Spinal cord (tissue), 10 donors: ENCODE data around the gene FREM2. TPM values are rescaled to one million over a fixed set of nuclear protein-coding genes. Genes with fewer than 3 reads are reported as not detected.

Experiments
- DNase-seq, 6 donors: peaks; one replicate each; pipeline versions ENCODE4 v3.0.0 to v3.0.0-alpha.2; 2013 to 2015; ENCODE audit warnings: low spot score in 6 of 6, low read depth in 4 of 6
- H3K27ac ChIP-seq: one replicate; pipeline ENCODE4 v1.5.1; 2013; ENCODE audit warnings: low read depth, low read length, control low read depth
- H3K27me3 ChIP-seq: one replicate; pipeline ENCODE4 v1.6.1; 2013; ENCODE audit warnings: low read length; ENCODE audit not compliant: control insufficient read depth, insufficient read depth
- H3K36me3 ChIP-seq: one replicate; pipeline ENCODE4 v1.6.1; 2013; ENCODE audit warnings: low read length; ENCODE audit not compliant: control insufficient read depth, insufficient read depth
- H3K4me1 ChIP-seq: one replicate; pipeline ENCODE4 v1.6.1; 2013; ENCODE audit warnings: low read length; ENCODE audit not compliant: control insufficient read depth, insufficient read depth
- H3K4me3 ChIP-seq: one replicate; pipeline ENCODE4 v1.5.1; 2013; ENCODE audit warnings: low read depth, low read length, control low read depth
- H3K9me3 ChIP-seq: one replicate; pipeline ENCODE4 v1.6.1; 2013; ENCODE audit warnings: low read length; ENCODE audit not compliant: control insufficient read depth, insufficient read depth
- WGBS: methylation state at CpG from one replicate; pipeline ENCODE4 v1.1.5; 2013; ENCODE audit warnings: missing lambda C conversion rate; ENCODE audit not compliant: insufficient coverage; 5-methylcytosine and 5-hydroxymethylcytosine counted together
- polyA plus RNA-seq, 2 donors: library from polyadenylated mRNA; unstranded; fragments of 120-200 nt; gene quantifications; one replicate each; pipeline ENCODE4 v1.2.1, GENCODE V29; 2013; ENCODE audit not compliant: insufficient read length in 2 of 2
- total RNA-seq, 2 donors: library from RNA; depleted of rRNA in 1 of 2; stranded (reverse); fragments of 120-200 nt in 1 of 2; fragments of >200 nt in 1 of 2; gene quantifications; one replicate each; pipeline versions ENCODE4 v1.2.3 to v1.2.4, GENCODE V29; 2013 to 2014
- donor health status: healthy.

FREM2 gene
- total and polyA plus RNA-seq, 4 donors: 2.7 to 16.0 (median 6.4) TPM

GRCh38 chr13:38804061-38804460 lies 117.2 kb downstream of the FREM2 start:
- Histone ChIP-seq H3K27ac (peak overlapping the region; percentile 42), H3K9me3 (peaks cover 11% of the 10 kb centered on the region), H3K4me3 (no peak overlapping the region), H3K36me3 (no peaks in the 10 kb centered on the region), H3K4me1 (no peaks in the 10 kb centered on the region), H3K27me3 (no peaks in the 10 kb centered on the region)
- no peak for DNase-seq
- WGBS: no CpG with 5 or more reads among the region's 2 CpGs

GRCh38 chr13:38804536-38804935 lies 117.7 kb downstream of the FREM2 start:
- no peak overlapping the region for H3K4me3 ChIP-seq
- H3K27ac ChIP-seq: peak overlapping the region; percentile 42
- DNase-seq: peak in 1 of 6 donors; percentile 38
- no peaks in the 10 kb centered on the region for H3K36me3 ChIP-seq
- WGBS: 25% methylated on average over 1 of the region's 1 CpG
- H3K27me3 ChIP-seq: no peaks in the 10 kb centered on the region
- H3K9me3 ChIP-seq: peaks cover 15% of the 10 kb centered on the region
- H3K4me1 ChIP-seq: no peaks in the 10 kb centered on the region

GRCh38 chr13:38814331-38814730 lies 127.5 kb downstream of the FREM2 start:
- peak in 1 of 6 donors; percentile 16 for DNase-seq
- 60% methylated on average over 1 of the region's 1 CpG for WGBS
- H3K9me3 ChIP-seq: peaks cover 9% of the 10 kb centered on the region
- H3K27ac ChIP-seq: no peak overlapping the region
- H3K4me3 ChIP-seq: no peak overlapping the region
- H3K36me3 ChIP-seq: no peaks in the 10 kb centered on the region
- H3K4me1 ChIP-seq: peaks cover 5% of the 10 kb centered on the region
- no peaks in the 10 kb centered on the region for H3K27me3 ChIP-seq

- H3K27me3 ChIP-seq: no peaks in the 10 kb centered on the region
- H3K4me1 ChIP-seq: peaks cover 11% of the 10 kb centered on the region
- peak in 4 of 6 donors; percentile 53 to 90 (median 71) for DNase-seq
- H3K9me3 ChIP-seq: no peaks in the 10 kb centered on the region
- H3K27ac ChIP-seq: peak overlapping the region; percentile 50
- WGBS: 20% methylated on average over 1 of the region's 1 CpG
- no peak overlapping the region for H3K4me3 ChIP-seq
- H3K36me3 ChIP-seq: no peaks in the 10 kb centered on the region
Observed at GRCh38 chr13:38819053-38819452, 132.2 kb downstream of the FREM2 start.

GRCh38 chr13:38819596-38819995 lies 132.7 kb downstream of the FREM2 start:
- Histone ChIP-seq H3K27me3 (no peaks in the 10 kb centered on the region), H3K4me3 (no peak overlapping the region), H3K27ac (peak overlapping the region; percentile 50), H3K9me3 (no peaks in the 10 kb centered on the region), H3K36me3 (no peaks in the 10 kb centered on the region), H3K4me1 (peaks cover 11% of the 10 kb centered on the region)
- no peak for DNase-seq
- WGBS: no CpG with 5 or more reads among the region's 2 CpGs

- Histone ChIP-seq H3K36me3 (no peaks in the 10 kb centered on the region), H3K4me1 (peaks cover 11% of the 10 kb centered on the region), H3K9me3 (no peaks in the 10 kb centered on the region), H3K27ac (peak overlapping the region; percentile 61), H3K27me3 (no peaks in the 10 kb centered on the region), H3K4me3 (no peak overlapping the region)
- 29% methylated on average over 5 of the region's 8 CpGs for WGBS
- peak in 3 of 6 donors; percentile 28 to 70 (median 69) for DNase-seq
Observed at GRCh38 chr13:38821770-38822551, 135.1 kb downstream of the FREM2 start.

GRCh38 chr13:38824342-38824741 lies 137.5 kb downstream of the FREM2 start:
- DNase-seq: no peak
- Histone ChIP-seq H3K27ac (no peak overlapping the region), H3K36me3 (no peaks in the 10 kb centered on the region), H3K27me3 (no peaks in the 10 kb centered on the region), H3K4me1 (peaks cover 6% of the 10 kb centered on the region), H3K4me3 (no peak overlapping the region), H3K9me3 (no peaks in the 10 kb centered on the region)
- WGBS: no CpG with 5 or more reads among the region's 4 CpGs

GRCh38 chr13:38826182-38826813 lies 139.4 kb downstream of the FREM2 start:
- H3K9me3 ChIP-seq: no peaks in the 10 kb centered on the region
- no peak overlapping the region for H3K4me3 ChIP-seq
- peaks cover 5% of the 10 kb centered on the region for H3K4me1 ChIP-seq
- no peak overlapping the region for H3K27ac ChIP-seq
- no peaks in the 10 kb centered on the region for H3K27me3 ChIP-seq
- WGBS: 75% methylated on average over 5 of the region's 11 CpGs
- DNase-seq: no peak
- no peaks in the 10 kb centered on the region for H3K36me3 ChIP-seq

GRCh38 chr13:38830442-38831045 lies 143.7 kb downstream of the FREM2 start:
- Histone ChIP-seq H3K9me3 (no peaks in the 10 kb centered on the region), H3K4me3 (no peak overlapping the region), H3K27me3 (no peaks in the 10 kb centered on the region), H3K4me1 (no peaks in the 10 kb centered on the region), H3K27ac (no peak overlapping the region), H3K36me3 (no peaks in the 10 kb centered on the region)
- 93% methylated on average over 5 of the region's 8 CpGs for WGBS
- no peak for DNase-seq
